Activated CD8-positive, alpha-beta memory T cell treated with anti-CD3 and anti-CD28 coated beads for 36 hours (primary cell): ENCODE results near the gene ADAMTS3. TPM values are rescaled to one million over a fixed set of nuclear protein-coding genes. Genes with fewer than 3 reads are reported as not detected.

Experiments used
- CTCF ChIA-PET: fragments of 350-600 bp; sonication (Branson Sonifier 250); formaldehyde crosslinking; loops from one replicate; lab custom pipeline; 2021; ENCODE audit warnings: antibody characterized with exemption; lab: Charles Lee
- POLR2A ChIA-PET: fragments of 350-600 bp; sonication (Branson Sonifier 250); formaldehyde crosslinking; loops from one replicate; lab custom pipeline; 2021; ENCODE audit warnings: antibody characterized with exemption; lab: Charles Lee
- total RNA-seq, 2 experiments: library from RNA; stranded (reverse); gene quantifications; one replicate each; pipeline ENCODE4 v1.2.3, GENCODE V29; 2021

ADAMTS3 gene
- total RNA-seq, 2 experiments from 2014 or later, result 0.02 TPM; not detected in 1

DNA sequence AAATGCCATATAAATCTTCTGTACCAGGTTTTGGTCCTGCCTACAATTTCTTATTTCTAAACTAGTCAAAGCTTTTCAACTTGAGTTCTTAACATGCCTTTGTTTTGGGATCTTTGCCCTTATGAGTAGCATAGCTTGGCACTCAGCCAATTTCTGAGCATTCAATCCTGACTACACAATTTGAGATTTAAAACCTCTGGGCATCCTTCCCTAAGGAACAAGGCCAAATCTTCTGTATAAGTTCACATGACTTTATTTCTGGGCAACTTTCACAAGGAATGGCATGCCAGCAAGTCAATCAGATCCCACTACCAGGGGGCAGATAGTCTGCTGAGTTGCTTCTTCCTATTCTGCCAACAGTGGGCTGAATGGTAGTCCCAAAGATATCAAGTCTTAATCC lies 254.2 kb downstream of the ADAMTS3 start:
- ChIA-PET CTCF (no interaction called here), POLR2A (no interaction called here)

DNA sequence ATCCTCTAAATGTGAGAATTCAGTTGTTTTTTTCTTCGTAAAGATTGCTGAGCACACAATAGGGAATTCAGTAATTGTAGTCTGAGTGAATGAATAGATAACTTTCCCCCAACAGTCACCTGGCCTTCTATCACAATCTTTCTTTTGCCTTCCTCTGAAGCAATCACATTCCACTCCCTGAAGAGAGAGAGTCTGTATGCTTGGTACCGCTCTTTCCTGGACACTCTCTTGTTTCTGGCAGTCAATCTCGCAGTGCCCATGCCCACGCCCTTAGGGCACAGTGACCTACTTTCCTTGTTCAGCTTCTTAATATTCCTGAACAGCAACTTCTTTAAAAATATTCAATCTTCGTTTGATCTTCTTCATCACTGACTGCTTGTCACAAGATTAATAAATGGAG lies 255.9 kb downstream of the ADAMTS3 start:
- ChIA-PET POLR2A (no interaction called here), CTCF (no interaction called here)

DNA sequence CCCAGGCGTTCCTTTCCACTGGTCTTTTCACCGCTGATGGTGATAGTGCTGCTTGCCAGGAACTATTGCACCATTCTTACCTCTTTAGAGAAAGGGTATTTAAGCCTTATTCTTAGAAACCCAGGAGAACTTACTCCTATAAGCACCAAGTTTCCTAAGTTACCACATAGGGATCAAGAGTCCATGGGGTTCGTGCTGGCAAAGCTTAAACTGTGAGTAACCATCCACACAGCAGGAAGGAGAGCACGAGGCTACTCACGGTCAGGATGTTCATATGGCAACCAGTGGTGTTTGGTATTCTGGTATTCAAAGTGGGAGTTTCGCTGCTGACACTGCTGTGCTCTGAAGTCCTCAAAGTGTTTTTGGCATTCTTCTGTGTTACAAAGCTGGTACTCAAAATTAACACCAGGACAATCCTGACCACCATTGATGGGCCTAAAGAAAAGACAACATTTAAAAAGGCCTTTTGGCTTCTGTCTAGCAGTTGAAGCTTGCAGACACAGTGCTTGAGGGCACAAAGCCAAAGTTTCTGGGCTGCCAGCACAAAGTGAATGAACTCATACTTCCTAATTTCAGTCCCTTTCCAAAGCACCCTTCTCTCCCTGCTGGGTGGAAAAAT lies 256.9 kb downstream of the ADAMTS3 start:
- CTCF ChIA-PET, result no interaction called here
- POLR2A ChIA-PET, result no interaction called here

DNA sequence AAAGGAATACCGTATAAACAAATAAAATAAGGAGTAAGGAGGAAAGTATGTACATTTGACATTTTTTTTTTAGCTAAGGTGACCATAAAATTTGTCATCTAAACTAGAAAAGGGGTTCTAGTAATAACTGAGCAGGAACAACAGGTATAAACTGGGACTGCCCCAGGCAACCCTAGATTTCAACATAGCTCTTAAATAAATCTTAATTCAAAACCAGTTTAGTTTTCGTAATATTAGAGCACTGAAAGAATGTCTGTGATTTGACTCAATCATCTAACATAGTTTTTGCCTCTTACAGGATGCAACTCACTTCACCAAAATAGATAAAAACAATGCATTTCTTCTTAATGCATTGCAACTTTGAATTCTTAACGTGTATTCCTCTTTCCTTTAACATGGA lies 257.7 kb downstream of the ADAMTS3 start:
- ChIA-PET POLR2A (no interaction called here), CTCF (no interaction called here)

DNA sequence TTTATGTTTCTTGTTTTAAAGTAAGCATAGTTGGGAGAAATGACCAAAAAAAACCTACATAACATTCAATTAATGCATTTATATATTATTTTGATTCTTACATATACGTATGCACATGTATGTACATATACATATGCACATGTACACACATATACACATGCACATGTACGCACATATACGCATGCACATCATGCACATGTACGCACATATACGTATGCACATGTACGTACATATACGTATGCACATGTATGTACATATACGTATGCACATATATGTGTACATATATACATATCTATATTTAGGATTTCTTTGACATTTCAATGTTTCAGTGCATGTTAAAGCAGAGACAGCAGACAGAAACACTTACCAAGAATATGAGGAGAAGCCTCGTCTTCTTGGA lies 263.4 kb downstream of the ADAMTS3 start:
- ChIA-PET CTCF (no interaction called here), POLR2A (no interaction called here)

DNA sequence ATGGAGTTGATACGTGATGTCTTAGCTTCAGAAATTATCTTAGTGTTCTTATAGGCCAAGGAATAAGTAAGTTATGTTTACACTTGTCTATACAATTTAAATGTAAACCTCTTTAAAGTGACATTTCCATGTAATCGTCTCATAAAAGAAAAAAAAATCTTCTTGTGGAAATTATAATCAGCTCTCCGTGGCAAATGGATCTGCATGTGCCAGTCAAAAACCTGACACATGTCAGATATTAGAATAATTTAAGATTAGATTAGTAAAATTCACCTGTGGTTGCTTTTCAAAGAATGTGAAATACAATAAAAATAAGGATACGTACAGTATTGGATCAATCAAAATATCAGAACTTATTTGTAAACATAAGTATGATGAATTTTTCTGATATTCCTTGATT lies 263.9 kb downstream of the ADAMTS3 start:
- POLR2A ChIA-PET, result no interaction called here
- CTCF ChIA-PET, result no interaction called here

DNA sequence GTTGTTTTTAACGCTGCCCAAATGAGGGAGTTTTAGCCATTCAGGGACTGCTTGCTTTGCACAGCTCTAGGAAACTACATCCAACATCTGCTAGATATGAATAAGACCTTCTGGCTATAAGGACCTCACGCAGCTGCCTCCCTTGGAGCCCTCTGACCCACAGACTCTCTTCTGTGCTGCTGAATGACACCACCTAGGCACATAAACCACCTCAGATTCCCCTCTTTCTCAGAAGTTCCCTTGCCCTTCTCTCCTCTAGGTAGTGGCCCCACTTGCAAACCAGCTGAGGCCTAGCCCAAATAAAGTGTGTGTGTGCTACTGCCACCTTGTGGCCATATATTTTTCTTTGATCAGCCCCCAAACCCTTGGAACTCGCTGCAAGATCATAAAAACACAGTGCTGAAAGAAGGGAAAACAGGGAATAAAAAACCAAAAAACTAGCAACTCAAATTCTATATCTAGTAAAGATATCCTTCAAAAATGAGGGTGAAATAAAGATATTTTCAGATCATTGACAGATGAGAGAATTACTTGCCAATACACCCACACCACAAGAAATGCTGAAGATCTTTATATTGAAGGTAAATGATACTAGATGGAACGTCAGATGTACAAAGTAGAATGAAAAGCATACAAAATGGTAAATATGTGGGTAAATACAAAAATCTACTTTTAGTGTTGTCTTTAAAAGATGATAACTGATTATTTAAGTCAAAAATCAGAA lies 265.9 kb downstream of the ADAMTS3 start:
- POLR2A ChIA-PET, result no interaction called here
- CTCF ChIA-PET, result no interaction called here

DNA sequence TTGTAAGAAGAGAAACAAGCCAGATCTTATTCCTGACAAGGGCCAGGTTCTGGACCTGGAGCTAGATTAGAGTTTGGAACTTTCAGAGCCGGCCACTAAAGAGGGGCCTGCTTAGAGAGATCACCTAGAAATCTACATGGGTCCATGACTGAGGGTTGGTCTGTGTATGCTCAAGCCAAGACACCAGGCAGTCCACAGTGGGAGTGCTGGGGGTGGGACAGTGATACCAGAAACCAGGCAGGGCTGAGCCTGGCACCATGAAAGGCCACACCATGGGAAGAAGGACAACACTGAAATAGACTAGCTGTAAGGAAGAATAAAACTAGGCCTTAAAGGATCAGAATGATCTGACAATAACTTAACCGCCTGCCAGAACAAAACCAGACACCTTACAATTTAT lies 267.3 kb downstream of the ADAMTS3 start:
- POLR2A ChIA-PET, result no interaction called here
- CTCF ChIA-PET, result no interaction called here

DNA sequence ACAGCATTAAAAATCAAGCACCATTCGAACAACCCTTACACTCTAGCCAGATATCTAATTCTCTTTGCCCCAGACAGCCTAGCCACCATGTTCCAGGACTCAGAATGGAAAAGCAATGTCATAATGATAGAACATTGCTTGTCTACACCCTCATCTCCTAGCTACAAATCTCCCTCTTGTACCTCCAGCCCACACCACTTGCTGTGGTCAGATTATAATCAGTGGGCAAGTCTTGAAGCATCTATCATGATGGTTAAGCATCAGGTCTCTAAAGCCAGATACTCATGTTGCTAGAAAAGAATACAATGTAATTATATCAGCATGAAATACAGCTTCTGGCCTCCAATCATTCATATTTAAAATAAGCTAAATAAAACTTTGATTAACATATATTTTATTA lies 268.9 kb downstream of the ADAMTS3 start:
- ChIA-PET POLR2A (no interaction called here), CTCF (no interaction called here)

DNA sequence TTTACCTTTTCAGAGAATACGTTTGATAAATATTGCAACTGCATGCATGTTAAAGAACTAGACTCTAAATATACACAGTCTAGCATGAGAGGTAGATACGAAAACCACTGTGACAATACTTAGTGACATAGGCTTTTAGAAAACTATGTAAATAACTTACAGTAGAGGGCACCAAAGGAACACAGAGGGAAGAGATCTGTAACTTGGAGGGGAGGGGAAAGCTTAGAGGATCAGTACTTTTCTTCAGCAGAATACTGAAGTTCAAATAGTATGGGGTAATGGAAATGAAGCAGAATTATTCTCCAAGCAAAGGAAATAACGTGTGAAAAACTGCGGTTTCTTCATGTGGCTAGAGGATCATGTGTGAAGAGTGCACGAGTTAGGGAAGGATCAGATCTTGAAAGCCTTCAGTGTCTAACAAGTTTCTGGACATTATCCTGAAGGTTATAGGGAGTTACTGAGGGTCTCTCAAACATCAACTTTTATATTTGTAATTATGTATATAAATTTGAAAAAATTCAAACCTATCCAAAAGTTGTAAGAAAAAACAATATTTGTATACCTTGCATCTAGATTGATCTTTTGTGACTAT lies 273.0 kb downstream of the ADAMTS3 start:
- POLR2A ChIA-PET, result no interaction called here
- CTCF ChIA-PET, result no interaction called here

DNA sequence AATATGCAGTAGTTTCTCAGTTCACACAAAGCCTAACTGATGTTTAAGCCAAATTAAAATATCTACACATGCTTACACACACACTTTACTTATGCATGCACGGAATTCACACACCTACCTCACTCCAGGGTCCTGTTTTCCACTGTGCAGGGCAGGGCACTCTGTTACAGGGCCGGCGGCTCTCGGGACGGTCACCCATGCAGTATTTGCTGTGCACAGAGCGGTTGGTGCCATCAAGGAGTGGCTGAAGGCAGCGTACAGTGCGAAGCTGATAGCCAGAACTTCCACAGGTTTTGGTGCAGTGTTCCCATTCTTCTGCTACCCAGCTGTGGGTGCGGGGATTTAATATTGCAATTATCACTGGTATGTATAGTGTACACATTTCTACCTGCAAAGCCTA lies 278.3 kb downstream of the ADAMTS3 start:
- POLR2A ChIA-PET, result no interaction called here

DNA sequence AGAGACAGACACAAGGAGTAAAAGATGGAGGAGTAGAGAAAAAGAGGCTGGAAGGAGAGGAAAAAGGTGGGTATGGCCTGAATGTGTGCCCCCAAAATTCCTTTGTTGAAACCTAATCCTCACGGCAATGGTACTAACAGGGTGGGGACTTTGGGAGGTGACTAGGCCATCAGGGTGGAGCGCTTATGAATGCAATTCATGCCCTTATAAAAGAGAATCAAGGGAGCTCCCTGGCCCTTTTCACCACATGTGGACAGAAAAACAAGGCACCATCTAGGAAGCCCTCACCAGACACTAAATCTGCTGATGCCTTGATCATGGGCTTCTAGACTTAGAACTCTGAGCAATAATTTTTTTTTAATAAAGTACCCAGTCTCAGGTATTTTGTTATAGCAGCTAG lies 282.1 kb downstream of the ADAMTS3 start:
- ChIA-PET CTCF (no interaction called here), POLR2A (no interaction called here)

More for the DNA sequence above, 278.3 kb downstream of the ADAMTS3 start:
- CTCF ChIA-PET, result no interaction called here

DNA sequence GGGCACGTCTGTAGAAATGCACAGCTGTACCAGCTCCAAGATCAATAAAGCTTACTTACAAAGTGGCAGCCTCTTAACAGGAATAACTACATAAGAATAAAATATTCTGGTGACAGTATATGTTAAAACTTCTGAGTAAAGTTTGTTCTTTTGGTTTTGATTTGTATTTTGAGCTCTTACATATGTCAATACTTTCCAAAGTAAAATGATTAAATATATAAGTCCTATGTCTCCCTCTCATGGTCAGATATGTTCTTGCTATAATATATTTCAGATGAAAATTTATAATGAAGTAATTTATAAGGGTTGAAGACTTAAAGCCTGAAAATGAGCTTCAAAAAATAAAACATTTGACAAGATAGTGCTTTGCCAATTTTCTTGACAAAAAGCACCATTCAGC lies 282.8 kb downstream of the ADAMTS3 start:
- CTCF ChIA-PET, result no interaction called here
- POLR2A ChIA-PET, result no interaction called here

DNA sequence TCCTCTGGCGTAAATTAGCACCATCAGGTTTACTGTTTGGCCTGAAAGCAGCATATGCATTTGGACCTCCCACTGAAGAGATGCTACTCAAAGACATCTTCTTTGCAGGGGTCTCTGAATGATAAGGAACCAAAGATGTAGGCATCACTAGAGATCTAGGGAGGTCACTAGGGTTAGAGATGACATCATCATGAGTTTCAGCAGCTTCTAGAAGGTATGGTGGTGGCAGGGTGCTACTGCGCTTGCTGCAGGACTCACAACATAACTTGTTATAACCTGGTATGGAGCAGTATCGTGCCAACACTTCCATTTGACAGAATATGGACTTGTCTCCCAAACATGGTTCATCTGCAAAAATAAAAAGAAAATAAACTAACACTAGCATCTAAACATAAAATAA lies 285.7 kb downstream of the ADAMTS3 start:
- CTCF ChIA-PET, result no interaction called here

DNA sequence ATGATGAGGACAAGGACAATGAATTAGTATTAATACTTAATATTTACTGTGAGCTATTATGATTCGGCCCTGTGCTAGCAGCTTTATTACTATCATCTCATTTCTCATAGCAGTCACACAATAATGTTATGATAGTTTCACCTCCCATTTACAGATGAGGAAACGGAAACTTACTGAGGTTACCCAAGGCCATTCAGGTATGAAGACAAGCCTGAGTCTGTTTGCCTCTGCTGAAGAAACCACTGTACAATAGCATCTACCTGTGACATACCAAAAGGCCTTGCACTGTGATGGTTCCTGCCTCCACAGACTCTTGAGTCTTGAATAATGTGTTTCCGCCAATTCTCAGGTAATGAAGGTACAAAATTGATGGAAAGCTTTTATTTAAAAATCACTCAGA lies 288.8 kb downstream of the ADAMTS3 start:
- CTCF ChIA-PET, result no interaction called here
- POLR2A ChIA-PET, result no interaction called here

More for the DNA sequence above, 285.7 kb downstream of the ADAMTS3 start:
- POLR2A ChIA-PET, result no interaction called here

DNA sequence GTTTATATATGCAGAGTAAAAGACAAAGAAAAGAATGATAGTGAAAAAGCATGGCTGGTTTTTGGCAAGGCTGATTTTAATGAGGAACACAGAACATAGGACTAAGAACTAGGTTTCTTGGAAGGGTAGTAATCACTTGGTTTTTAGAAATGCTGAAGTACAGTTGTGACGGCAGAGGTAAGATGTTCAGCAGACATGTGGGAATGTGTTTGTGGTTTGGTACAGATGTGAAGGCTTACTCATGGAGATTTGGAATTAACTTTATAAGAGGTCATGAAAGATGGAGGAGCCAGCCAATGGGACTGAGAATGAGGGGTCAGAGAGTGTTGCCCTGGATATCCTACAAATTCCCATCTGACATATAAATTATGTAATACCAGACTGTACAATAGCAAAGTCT lies 293.6 kb downstream of the ADAMTS3 start:
- POLR2A ChIA-PET, result no interaction called here
- CTCF ChIA-PET, result no interaction called here

DNA sequence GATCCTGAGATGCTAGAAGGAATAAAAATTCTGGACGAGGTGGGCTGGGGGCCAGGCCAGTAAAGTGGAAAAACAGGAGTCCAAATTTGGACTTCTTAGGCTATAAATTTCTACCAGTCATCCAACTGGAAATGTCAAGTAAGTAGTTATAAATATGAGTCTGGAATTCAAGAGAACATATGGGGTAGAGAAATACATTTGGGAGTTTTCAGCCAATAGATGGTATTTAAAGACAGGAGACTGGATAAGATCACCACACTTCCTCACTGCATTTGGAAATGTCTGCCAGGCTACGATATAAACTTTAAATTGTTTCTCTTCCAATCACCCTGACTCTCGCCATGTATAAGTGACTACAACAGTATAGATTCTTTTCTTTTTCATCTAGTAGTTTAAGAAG lies 294.8 kb downstream of the ADAMTS3 start:
- ChIA-PET POLR2A (no interaction called here), CTCF (no interaction called here)

DNA sequence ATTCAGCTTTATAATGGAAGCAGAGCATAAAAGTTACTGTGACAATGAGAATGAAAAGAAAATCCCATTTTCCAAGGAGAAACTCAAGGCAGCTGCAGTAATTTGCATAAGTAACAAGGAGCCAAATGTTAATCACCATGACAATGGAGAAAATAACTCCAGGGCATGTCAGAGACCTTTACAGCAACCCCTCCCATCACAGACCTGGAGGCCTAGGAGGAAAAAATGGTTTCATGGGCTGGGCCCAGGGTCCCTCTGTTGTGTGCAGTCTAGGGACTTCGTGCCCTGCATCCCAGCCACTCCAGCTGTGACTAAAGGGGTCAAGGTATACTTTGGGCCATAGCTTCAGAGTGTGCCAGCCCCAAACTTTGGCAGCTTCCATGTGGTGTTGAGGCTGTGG lies 313.8 kb downstream of the ADAMTS3 start:
- ChIA-PET POLR2A (no interaction called here), CTCF (no interaction called here)

DNA sequence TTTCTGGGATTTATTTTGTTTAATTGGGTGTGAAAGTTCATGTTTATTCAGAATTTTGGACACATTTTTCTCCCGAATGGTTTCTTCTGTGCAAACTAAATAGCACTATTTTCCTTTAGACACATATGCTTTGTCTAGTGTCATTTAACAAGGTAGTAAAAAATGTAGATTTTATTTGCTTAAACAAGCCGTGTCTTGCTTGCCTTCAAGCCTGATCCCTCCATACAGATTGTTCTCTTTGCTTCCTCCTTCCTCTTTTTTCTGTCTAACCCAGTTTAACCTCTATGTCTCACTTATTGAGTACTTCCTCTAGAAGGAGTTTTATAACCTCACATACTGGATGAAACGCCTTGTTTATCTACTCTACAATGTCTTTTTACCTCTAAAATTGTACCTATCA lies 325.4 kb downstream of the ADAMTS3 start:
- ChIA-PET POLR2A (no interaction called here), CTCF (no interaction called here)

DNA sequence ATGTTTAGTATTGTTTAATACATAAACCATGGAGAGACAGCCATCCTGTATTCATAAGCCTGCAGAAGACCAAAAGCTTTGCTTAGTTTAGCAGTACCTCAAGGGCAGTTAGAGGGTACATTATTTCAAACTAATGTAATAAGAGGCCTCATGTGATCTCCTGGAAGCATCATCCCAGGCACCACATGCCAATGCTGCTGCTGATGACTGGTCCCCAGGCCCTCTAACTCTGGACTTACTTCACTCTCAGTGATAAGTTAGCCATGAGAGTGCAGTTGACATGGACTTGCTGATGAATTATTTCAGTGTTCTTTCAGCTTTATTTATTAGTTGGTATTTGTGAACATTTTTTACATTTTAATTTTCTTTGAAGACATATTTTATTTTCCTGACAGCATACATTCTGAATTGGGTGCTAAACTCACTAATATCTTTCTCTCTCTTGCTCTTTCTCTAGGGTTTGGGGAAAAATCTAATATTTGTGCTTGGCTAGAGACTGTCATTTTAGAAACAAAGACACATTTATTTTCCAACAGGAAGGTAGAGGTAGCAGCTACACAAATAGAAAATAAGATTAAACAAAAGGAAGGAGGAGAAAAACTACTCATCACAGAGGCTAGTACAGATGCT lies 329.4 kb downstream of the ADAMTS3 start:
- ChIA-PET CTCF (no interaction called here), POLR2A (no interaction called here)
